ENCODE data around the gene KLHL41. TPM values are rescaled to one million over a fixed set of nuclear protein-coding genes. Genes with fewer than 3 reads are reported as not detected.

Gene KLHL41
- total and polyA plus RNA-seq, 2 of the 13 experiments (the other 11 are each of a cell fraction or from before 2014, with no cell fraction given) = 0.07 to 0.31 TPM

DNA sequence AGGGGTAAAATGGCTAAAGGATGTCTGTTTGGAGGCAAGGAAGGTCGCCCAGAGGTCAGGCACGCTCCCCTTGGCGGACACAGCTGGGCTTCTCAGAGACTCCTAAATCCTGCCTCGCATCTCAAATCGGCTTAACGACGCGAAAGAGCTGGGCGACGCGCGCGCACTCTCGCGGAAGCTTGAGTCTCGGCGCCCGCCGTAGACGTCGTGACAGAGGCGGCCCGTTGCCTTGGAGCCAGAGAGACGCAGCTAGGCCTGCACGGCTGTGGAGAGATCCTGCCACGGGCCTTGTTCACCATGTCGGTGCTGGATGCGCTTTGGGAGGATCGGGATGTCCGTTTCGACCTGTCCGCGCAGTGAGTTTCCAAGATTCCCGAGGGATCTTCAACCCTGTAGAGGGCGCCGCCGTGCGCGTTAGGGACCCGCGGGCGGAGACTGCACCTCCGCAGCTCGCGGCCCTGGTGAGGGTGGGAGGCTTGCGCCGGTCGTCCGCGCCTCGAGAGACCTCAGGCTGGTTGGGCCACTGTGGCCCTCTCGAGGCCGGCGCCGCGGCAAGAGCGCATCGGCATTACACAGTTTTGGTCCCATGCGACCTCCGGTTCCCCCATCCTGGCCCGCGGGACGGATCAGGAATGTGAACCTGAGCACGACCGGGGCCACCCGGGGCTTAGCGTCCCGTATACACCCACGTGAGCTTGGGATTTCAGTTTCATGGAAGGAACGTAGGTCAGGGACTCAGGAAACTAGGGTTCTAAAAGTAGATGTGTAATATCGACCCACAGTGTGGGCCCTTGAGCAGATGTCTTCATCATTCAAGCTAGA, 30.0 kb upstream of the KLHL41 start, which contains the start of gene BBS5 (continued):
- TF ChIP-seq ZC3H4 (CRISPR knock-in tag; IDR thresholded peaks at IDR 0.05; ENCODE audit: borderline replicate concordance) = no peak
- peak; percentile 58; the same call in 1 of the 2 replicates for TF ChIP-seq ZNF552 (CRISPR knock-in tag; IDR thresholded peaks at IDR 0.05; ENCODE audit: borderline replicate concordance)
- TF ChIP-seq ADNP (CRISPR knock-in tag; IDR thresholded peaks at IDR 0.05) = no peak
- 0 out of 2 replicates have a peak, but pooled peaks have one; percentile 24 for TF ChIP-seq SP5 (CRISPR knock-in tag; IDR thresholded peaks at IDR 0.05; ENCODE audit: borderline replicate concordance, low read depth)
- peak; percentile 99 for TF ChIP-seq ZFY (CRISPR knock-in tag; IDR thresholded peaks at IDR 0.05)
- TF ChIP-seq, protein P1, sequence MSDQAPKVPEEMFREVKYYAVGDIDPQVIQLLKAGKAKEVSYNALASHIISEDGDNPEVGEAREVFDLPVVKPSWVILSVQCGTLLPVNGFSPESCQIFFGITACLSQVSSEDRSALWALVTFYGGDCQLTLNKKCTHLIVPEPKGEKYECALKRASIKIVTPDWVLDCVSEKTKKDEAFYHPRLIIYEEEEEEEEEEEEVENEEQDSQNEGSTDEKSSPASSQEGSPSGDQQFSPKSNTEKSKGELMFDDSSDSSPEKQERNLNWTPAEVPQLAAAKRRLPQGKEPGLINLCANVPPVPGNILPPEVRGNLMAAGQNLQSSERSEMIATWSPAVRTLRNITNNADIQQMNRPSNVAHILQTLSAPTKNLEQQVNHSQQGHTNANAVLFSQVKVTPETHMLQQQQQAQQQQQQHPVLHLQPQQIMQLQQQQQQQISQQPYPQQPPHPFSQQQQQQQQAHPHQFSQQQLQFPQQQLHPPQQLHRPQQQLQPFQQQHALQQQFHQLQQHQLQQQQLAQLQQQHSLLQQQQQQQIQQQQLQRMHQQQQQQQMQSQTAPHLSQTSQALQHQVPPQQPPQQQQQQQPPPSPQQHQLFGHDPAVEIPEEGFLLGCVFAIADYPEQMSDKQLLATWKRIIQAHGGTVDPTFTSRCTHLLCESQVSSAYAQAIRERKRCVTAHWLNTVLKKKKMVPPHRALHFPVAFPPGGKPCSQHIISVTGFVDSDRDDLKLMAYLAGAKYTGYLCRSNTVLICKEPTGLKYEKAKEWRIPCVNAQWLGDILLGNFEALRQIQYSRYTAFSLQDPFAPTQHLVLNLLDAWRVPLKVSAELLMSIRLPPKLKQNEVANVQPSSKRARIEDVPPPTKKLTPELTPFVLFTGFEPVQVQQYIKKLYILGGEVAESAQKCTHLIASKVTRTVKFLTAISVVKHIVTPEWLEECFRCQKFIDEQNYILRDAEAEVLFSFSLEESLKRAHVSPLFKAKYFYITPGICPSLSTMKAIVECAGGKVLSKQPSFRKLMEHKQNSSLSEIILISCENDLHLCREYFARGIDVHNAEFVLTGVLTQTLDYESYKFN (CRISPR knock-in tag; conservative IDR thresholded peaks at IDR 0.05) = peak; percentile 65
- TF ChIP-seq, protein P2, sequence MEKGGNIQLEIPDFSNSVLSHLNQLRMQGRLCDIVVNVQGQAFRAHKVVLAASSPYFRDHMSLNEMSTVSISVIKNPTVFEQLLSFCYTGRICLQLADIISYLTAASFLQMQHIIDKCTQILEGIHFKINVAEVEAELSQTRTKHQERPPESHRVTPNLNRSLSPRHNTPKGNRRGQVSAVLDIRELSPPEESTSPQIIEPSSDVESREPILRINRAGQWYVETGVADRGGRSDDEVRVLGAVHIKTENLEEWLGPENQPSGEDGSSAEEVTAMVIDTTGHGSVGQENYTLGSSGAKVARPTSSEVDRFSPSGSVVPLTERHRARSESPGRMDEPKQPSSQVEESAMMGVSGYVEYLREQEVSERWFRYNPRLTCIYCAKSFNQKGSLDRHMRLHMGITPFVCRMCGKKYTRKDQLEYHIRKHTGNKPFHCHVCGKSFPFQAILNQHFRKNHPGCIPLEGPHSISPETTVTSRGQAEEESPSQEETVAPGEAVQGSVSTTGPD (CRISPR knock-in tag; IDR thresholded peaks at IDR 0.05) = 0 out of 2 replicates have a peak, but pooled peaks have one; percentile 28
- TF ChIP-seq PCBP2 (optimal IDR thresholded peaks at IDR 0.05; ENCODE audit: low read depth, low read length, poor library complexity, severe bottlenecking) = no peak
- TF ChIP-seq RFX5 (IDR thresholded peaks at IDR 0.05; ENCODE audit: low read depth, low read length) = no peak
- no peak for TF ChIP-seq EP300 (IDR thresholded peaks at IDR 0.05; ENCODE audit: low read depth in 2 of 2, low read length in 2 of 2)
- peak; percentile 12; the same call in 1 of the 2 replicates for TF ChIP-seq EP300 (CRISPR knock-in tag; IDR thresholded peaks at IDR 0.05; ENCODE audit: borderline replicate concordance)
- peak; percentile 92; the same call in 1 of the 2 replicates for TF ChIP-seq TOPORS (CRISPR knock-in tag; IDR thresholded peaks at IDR 0.05)
- peak; percentile 97; the same call in 1 of the 2 replicates for TF ChIP-seq SMAD1 (CRISPR knock-in tag; IDR thresholded peaks at IDR 0.05; ENCODE audit: borderline replicate concordance, low read depth)
- TF ChIP-seq ARNT2 (CRISPR knock-in tag; IDR thresholded peaks at IDR 0.05; ENCODE audit: low read depth) = peak; percentile 88
- no peak for TF ChIP-seq FOXO1 (CRISPR knock-in tag; IDR thresholded peaks at IDR 0.05)
- no peak for TF ChIP-seq ZFYVE20 (CRISPR knock-in tag; IDR thresholded peaks at IDR 0.05; ENCODE audit: borderline replicate concordance, low read depth)
- TF ChIP-seq, protein P3, sequence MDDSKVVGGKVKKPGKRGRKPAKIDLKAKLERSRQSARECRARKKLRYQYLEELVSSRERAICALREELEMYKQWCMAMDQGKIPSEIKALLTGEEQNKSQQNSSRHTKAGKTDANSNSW (CRISPR knock-in tag; IDR thresholded peaks at IDR 0.05; ENCODE audit: borderline replicate concordance) = 0 out of 2 replicates have a peak, but pooled peaks have one; percentile 11
- 0 out of 2 replicates have a peak, but pooled peaks have one; percentile 8 for TF ChIP-seq MTF1 (CRISPR knock-in tag; IDR thresholded peaks at IDR 0.05)
- no peak for TF ChIP-seq ZNF891 (CRISPR knock-in tag; IDR thresholded peaks at IDR 0.05)
- TF ChIP-seq, protein P4, sequence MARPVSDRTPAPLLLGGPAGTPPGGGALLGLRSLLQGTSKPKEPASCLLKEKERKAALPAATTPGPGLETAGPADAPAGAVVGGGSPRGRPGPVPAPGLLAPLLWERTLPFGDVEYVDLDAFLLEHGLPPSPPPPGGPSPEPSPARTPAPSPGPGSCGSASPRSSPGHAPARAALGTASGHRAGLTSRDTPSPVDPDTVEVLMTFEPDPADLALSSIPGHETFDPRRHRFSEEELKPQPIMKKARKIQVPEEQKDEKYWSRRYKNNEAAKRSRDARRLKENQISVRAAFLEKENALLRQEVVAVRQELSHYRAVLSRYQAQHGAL (CRISPR knock-in tag; IDR thresholded peaks at IDR 0.05; ENCODE audit: not compliant biosample characterization) = peak; percentile 49
- 0 out of 2 replicates have a peak, but pooled peaks have one; percentile 17 for TF ChIP-seq ZNF460 (CRISPR knock-in tag; IDR thresholded peaks at IDR 0.05; ENCODE audit: borderline replicate concordance)
- peak; percentile 99 for TF ChIP-seq ZNF781 (CRISPR knock-in tag; IDR thresholded peaks at IDR 0.05; ENCODE audit: borderline replicate concordance, not compliant biosample characterization)

Measured in HepG2 (cell line).